Erythroblast (primary cell): ENCODE results near the gene NPFFR1.

Source experiments
- DNase-seq, 2 experiments: peaks; one replicate each; lab custom pipeline; 2025; lab: John Stamatoyannopoulos, UW
- GATA1 ChIP-seq: IDR thresholded peaks from 2 replicates; pipeline ENCODE4 v1.6.1; 2011; ENCODE audit warnings: low read depth, mild to moderate bottlenecking, control low read depth, low read length, moderate library complexity
- POLR2A ChIP-seq: IDR thresholded peaks from 2 replicates; pipeline ENCODE4 v1.6.1; 2011; ENCODE audit warnings: mild to moderate bottlenecking, low read length

NPFFR1 gene

GRCh38 chr10:70306886-70307520 is 23.2 kb upstream of the NPFFR1 start:
- DNase-seq, result no peak
- no peak for TF ChIP-seq POLR2A
- TF ChIP-seq GATA1, result no peak

DNA sequence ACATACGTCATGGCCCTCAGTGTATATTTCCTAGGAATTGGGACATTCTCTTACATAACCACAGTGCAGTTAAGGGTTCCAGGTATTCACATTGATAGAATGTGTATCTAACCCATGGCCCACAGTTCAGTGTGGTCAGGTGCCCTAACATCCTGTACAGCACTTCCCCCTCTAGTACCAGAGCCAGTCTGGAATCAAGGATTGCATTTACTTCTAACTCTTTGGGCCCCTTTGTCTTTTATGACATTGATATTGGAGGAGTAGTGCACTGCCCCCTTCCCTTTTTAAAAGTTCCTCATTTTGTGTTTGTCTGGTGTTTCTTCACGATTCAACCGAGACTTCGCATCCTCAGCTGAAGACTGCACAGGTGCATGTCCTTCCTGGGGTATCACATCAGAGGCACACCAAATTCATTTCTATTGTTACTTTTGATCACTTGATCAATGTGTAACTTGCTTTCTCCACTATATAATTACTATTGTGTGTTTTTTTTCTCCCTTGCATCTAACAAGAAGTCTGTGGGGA is 22.4 kb upstream of the NPFFR1 start:
- no peak for DNase-seq
- TF ChIP-seq GATA1, result no peak
- TF ChIP-seq POLR2A, result no peak

DNA sequence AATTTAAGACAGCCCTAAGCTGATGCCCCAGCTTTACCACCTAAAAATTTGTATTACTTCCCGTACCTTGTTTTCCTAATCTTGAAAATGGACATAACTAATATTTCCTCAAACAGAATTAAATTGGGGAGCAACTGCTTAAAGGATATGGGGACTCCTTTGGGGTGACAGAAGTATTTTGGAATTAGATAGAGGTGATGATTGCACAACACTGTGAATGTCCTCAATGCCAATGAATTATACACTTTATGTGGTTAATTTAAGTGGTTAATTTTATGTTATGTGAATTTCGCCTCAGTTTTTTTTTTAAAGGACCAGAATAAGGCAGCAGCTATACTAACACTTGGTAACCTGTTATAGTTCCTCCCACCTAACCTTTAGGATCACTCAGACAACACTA is 19.9 kb upstream of the NPFFR1 start:
- DNase-seq, result no peak
- no peak for TF ChIP-seq GATA1
- TF ChIP-seq POLR2A, result no peak

GRCh38 chr10:70302292-70302691 is 18.5 kb upstream of the NPFFR1 start:
- TF ChIP-seq POLR2A (no peak), GATA1 (no peak)
- no peak for DNase-seq

DNA sequence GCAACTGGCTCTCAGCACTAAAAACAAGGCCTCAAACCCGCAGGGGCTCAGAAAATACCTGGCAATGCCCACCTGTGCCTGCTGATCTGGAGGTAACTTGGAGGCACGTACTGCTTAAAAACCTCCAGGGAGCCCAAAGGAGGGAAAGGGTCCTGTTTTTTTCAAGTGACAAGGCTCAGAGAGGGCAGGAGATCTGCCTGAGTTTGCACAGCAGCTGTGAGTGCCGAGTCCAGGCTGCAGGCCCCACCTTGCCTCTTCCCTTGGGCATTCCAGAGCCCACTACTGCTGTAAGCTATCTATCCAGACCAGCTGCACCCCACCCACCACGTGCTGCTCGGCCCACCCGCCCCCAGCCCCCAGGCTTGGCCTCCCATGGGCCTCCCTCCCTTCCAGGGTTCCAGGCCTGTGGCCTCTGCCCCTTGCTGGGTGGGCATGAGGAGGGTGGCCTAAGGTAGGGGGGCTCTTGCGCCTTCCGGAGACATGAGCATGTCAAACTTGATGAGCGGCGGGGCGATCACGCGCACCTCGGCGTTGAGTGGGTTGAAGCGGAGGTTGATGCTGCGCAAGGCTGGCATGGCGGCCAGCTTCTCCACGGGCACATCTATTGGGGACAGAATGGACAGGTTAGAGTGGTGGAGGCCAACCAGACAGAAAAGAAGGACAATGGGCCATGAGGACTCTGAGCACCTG is 17.2 kb upstream of the NPFFR1 start:
- TF ChIP-seq POLR2A, result no peak
- TF ChIP-seq GATA1, result no peak

GRCh38 chr10:70300461-70300860 is 16.7 kb upstream of the NPFFR1 start:
- TF ChIP-seq GATA1 (no peak), POLR2A (no peak)
- DNase-seq, result no peak

More for the DNA sequence above, 17.2 kb upstream of the NPFFR1 start:
- no peak for DNase-seq

DNA sequence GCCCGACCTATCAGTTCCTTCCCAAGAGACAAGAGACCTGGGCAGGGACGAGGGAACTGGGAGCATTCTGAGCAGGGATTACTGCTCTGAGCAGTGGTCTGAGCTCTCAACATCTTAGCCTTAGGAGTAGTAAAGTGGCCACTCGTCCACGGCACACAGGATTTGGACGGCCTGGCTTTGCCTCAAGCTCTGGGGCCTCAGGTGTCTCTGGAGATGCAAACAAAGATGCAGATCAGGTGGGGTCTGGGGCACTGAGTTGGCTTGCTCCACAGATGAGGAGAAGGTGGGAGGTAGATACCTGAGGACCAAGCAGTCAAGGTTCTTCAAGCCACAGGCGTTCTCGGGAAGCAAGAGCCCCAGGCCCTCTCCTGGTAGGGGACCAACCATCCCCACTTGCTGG is 16.1 kb upstream of the NPFFR1 start:
- DNase-seq, result no peak
- TF ChIP-seq POLR2A (no peak), GATA1 (no peak)

- TF ChIP-seq POLR2A (no peak), GATA1 (no peak)
- no peak for DNase-seq
Measured at GRCh38 chr10:70298393-70298792, 14.6 kb upstream of the NPFFR1 start.

DNA sequence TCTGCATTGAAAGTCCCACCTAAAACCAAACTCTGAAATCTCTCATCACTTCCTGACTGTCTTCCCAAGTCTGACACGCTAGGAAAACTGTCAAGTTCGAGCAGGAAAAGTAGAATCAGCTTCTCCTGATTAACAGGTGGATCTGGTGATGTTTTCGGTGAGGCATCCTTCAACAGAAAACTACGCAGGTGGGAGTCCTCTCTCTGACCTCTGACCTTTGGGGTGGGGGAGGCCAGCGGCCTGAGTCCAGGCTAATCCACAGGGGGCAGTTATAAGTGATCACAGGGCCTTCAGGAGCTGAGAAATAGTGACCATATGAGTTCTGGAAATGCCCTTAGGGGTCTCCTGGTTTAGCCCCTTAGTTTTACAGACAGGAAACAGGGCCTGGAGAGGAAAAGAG is 13.4 kb upstream of the NPFFR1 start:
- TF ChIP-seq POLR2A, result no peak
- no peak for TF ChIP-seq GATA1
- no peak for DNase-seq

DNA sequence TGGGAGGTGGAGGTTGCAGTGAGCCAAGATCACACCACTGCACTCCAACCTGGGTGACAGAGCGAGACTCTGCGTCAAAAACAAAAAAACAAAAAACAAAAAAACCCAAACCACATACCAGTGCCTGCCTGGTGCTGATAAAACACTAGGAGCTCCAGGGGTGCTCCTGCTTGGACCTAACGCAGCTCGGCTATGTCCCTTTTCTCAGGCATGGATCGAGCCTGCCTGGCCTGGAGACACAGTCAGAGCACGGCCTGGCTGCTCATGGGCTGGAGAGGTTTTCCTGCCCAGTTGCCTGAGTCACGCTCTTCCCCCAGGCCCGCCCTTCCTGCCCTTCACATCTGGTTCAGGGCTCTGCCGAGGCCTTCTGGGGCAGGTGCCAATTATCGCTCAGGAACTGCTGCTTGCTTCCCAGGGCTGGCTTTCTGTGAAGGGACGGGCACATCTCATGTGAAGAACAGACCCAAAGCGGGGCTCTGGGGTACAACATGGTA is 12.6 kb upstream of the NPFFR1 start:
- TF ChIP-seq POLR2A (no peak), GATA1 (no peak)
- peak; percentile 35 to 47 for DNase-seq

DNA sequence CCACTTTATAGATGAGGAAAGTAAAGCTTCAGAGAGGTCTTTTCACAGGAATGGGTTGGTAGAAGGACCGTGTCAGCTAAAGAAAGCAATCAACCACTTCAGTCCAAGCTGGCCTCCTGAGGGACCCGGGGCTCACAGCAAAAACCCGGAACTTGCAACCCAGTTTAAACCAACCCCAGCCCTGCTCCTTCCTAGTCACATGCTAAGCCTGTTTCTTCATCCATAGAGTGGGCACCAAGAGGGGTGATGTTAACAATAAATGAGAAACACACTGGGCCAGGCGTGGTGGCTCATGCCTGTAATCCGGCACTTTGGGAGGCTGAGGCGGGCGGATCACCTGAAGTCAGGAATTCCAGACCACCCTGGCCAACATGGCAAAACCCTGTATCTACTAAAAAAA is 12.1 kb upstream of the NPFFR1 start:
- DNase-seq, result no peak
- TF ChIP-seq POLR2A (no peak), GATA1 (no peak)

DNA sequence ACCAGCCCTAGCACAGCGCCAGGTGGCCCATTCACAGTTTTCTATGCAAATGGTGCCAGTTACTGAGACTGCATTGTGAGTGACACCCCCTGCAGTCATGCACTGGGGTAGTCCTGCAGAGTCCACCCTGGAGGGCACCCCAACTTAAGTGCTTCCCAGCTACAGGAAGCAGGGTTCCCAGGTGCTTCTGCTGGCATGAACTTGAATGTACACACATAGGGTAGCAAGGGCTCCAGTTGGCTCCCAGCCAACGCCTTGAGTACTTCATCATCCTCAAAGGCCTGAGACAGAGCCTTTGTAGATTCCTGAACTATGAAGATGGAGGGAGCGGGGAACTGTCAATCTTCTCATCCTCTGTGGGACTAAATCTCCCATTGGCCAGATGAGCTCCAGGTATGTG is 11.5 kb upstream of the NPFFR1 start:
- DNase-seq, result peak in 1 of 2 experiments; percentile 5
- TF ChIP-seq GATA1 (no peak), POLR2A (no peak)

DNA sequence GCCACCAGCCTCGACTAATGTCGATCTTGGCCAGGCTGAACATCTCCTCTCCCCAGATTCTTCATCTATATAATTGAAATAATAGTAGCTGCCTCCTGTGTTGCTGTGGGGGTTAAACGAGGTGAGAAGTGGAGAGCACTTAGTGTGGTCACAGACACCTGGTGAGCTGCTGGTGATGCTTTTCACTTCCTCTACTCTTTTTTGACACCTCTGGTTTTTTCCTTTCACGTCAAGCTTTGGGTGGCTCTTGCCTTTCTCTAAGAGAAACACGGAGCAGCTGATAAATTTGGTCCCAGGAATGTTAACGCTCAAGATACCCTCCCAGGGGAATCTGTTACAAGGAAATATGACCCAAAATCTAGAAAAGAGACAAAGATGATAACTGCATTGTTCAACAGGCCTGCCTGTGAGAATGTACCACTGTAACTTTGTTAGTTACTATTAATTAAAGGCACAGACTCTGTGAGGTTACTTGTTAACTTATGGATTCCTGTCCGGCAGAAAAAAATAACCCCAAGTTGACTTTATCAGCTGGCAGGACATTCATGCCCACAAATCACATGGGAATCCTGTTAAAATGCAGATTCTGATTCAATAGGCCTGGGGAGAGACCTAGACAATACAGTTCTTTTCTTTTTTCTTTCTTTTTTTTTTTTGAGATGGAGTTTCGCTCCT is 9.5 kb upstream of the NPFFR1 start:
- TF ChIP-seq POLR2A, result no peak
- no peak for TF ChIP-seq GATA1
- no peak for DNase-seq

DNA sequence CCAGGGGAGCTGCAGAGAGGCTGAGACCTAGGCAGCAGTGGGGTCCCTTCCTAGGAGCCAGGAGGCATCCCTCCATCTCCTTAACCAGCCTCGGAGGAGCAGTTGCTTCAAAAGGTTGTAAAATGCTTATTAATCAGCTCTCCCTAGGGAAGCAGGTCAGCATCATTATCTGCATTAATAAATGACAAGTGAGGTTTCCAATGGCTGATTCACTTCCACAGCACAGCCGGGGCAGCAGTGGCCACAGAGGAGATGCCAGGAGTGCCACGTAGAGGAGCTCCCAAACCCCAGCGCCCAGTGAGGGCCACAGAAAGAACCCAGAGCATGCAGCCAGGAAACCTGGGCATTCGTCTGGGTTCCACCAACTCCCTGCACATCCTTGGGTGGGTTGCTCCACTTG is 8.2 kb upstream of the NPFFR1 start:
- no peak for TF ChIP-seq GATA1
- no peak for TF ChIP-seq POLR2A

DNA sequence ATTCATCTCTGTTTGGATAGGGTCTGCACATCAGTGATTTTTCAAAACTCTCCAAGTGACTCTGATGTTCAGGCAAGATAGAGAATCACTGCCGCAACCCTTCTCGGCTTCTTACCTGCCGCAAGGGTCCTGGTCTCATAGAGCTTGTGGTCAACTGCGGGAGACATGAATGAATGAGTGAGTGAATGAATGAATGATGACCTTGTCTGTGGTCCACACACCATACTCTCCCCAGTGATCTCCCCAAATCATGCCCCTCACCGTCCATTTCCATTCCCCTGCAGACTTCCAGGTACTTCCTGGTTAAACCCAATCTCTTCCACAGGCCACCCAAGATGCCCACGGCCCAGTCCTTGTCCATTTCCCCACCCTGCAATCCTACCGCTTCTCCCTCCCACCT is 5.9 kb upstream of the NPFFR1 start:
- TF ChIP-seq POLR2A (no peak), GATA1 (no peak)
- DNase-seq, result no peak

More for the DNA sequence above, 8.2 kb upstream of the NPFFR1 start:
- DNase-seq, result no peak
